GM15510 (cell line): Measurements from ENCODE around the gene CPNE5.

ENCODE experiments used
- POLR2A ChIP-seq: IDR thresholded peaks from 3 replicates; pipeline ENCODE4 v1.6.1; 2011; ENCODE audit warnings: borderline replicate concordance; ENCODE audit not compliant: insufficient read length; ENCODE audit errors: extremely low read depth

The CPNE5 gene

DNA sequence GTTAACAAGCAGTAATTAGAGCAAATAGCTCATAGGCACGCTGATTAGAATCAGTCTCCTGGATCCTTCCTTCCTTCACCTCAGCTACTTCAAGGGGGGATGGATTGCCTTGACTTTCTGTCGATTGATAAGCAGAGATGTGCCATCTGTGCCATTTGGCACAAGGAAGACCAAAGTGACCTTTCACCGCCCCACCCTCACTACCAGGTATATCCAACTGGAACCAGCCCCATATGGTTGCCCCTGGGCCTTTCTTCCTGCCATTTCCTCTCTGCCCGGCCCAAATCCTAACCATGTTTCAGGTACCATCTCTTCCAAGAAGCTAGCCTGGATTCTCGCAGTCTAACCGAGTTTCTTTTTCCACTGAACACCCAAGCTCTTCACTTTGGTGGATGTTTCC is 8.7 kb upstream of the CPNE5 start:
- TF ChIP-seq POLR2A = no peak

DNA sequence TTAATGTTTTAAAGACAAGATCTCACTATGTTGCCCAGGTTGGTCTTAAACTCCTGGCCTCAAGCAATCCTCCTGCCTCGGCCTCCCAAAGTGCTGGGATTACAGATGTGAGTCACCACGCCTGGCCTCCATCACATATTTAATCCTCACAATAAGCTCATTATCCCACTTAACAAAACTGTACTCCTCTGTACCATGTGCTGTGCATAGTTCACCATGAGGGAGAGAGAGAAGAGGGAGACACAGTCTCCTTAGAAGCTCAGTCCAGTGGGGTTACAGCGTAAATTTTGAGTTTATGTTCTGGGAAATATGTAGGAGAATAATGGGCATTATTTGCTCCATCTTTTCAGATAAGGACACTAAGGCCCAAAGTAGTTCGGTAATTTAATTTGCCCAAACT is 7.9 kb upstream of the CPNE5 start:
- no peak for TF ChIP-seq POLR2A

DNA sequence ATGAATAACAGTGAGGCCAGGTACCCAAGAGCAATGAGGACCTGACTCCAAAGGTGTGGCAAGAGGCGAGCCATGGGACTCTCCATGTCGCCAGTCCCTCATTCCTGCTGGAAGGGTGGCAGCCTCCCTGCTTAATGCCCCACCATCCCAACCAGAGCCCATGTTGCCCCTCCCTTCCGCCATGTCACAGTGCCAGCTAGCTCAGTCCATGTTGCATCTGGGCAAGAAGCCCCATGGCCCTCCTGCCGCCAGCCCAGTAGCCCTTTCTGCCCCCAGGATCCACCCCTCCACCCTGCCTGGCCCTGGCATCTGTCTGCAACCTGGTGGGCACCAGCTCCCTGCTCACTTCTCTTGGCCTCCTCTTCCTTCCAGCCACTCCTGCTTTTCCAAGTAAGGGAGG is 6.0 kb upstream of the CPNE5 start:
- TF ChIP-seq POLR2A = no peak

DNA sequence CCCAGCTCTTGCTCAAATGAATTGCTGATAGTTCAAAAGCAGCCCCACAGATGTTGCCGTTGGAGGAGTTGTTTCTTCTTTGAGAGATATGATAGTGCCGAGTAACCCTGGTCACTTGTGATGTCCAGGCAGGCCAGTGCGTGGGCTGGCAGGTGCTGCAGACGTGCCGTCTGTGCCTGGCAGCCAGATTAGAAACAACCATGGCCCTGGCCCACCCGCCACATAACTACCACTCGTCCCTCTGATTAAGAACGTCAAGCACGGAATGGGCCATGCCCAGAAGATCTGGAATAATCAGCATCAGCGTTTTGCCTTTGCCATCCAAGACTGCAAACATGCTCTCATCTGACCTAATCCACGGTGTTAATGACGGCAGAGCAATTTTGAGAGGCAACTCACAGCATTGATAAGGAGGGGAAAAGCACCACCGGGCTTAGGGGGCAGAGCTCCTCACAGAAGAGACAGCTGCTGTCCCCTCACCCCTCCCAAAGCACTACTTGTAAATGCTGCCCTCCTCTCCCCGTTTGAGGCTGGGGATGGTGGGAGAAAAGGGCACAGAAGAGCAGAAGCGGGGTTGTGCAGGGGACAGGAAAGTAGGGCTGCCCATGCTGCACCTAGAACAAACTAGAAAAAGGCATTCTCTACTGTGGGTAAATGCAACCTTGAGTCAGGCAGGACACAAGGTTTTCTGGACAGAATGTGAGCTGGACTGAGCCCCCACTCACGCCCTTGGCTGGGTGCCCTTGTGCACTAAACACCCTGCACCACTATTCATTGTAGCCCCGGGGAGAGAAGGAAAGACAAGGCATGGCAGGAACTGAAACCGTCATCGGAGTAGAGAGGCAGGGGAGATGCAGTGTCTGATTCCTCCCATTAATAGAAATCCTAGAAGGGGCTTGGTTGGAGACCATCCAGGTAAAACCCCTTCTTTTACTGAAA is 5.3 kb upstream of the CPNE5 start:
- no peak for TF ChIP-seq POLR2A

DNA sequence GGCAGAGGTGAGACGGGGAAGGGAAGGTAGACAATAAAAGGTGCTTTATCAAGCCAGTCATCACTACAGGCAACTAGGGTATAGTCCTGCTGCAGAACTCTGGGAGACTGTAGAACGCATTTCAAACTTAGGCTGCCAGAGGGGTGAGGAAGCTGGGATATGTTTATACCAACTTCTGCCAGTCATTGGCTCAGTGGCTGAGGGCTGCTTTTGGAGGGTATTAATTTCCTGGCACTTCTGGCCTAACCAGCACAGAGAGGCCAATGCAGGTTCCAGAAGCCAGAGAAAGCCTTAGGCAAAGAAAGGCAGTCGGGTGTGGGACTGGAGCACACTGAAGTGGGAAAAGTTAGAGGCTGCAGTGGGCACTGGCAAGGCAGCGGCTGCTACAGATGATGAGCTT is 3.9 kb upstream of the CPNE5 start:
- TF ChIP-seq POLR2A = no peak

DNA sequence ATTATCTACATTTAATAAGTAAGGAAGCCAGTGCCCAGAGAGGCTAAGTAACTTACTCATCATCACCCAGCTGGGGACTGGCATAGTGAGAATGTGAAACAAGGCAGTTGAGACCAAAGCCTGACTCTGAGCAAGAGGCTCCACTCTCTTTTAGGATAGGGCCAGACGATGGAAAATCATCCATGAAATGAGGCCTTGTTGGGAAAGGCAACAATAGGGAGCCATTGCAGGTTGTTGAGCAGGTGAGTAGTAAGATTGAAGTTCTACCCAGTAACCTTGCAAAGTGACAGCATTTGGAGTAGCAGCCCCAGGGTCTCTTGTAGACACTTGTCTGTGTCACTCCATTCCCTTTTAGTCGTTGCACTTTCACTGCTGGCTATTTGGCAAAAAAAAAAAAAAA is 2.5 kb upstream of the CPNE5 start:
- TF ChIP-seq POLR2A = no peak

DNA sequence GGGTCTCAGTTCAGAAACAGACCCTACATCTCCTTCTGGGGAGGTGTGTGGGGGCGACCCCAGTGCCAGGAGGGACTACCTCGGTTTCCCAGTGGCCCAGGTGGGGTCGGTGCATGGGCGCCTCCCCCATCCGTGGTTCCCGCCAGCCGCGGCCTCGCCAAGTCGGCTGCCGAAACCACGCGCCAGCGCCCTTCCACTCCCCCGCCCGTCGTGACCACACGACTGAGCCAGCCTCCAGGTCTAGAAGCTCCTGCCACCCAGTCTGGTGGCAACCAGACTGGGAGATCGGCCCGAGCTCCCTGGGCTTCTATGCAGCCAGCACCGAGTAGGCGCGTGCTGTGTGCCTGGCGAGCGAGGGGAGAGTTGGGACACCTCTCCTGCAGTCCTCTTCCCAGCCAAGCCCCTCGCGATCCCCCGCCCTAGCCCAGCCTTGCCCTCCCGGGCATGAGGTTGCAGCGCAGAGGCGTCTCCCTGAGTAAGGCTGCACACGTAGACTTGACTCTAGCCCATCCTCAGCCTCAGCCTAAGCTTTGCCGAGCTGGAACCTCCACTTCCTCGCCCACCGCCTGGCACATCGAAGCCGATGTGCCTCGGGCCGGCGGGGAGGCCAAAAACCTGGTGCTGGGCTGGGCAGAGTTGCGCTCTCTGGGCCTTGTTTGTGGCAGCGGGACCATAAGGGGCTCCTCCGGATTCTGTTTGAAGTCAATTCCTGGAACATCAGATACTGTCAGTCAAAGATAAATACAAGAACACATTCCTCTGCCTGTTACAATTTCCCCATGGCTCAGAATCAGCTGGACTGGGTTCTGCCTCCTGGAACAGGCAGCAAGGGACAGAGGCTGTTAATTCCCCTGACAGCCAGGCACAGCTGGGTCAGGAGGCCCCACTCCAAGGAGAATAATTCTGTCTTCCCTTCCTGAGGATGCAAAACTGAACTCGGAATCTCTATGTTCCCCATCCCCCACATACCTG is 1.5 kb upstream of the CPNE5 start:
- no peak for TF ChIP-seq POLR2A

DNA sequence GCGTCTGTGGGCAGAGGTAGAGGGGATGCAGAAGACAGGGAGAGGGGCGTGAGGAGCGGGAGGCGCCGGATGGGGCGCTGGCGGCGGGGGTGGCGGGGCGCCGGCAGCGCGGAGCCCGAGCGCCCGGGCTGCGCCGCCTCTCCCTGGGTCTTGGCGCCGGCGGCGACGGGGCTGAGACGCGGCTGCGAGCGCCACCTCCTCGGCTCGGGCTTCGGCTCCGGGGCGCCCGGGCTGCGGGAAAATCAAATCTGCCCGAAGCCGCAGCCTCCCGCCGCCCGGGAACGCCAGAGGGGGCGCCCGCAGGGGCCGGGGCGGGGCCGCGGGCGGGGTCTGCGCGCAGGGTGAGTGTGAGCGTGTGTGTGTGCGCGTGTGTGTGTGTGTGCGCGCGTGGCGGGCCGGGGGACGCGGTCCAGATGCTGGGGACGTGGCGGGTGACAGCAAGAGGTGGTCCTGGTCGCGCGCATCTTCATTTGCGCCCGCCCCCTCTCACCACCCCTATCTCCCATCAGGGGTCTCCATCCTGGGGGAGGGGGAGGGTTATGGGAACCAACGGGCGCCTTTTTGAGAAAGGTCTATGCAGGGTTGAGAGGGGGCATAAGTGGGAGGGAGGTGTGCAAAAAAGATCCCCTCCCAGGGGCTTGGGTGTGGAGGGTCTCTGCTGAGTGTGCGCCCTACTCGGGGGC is 646 bp upstream of the CPNE5 start:
- TF ChIP-seq POLR2A = no peak

DNA sequence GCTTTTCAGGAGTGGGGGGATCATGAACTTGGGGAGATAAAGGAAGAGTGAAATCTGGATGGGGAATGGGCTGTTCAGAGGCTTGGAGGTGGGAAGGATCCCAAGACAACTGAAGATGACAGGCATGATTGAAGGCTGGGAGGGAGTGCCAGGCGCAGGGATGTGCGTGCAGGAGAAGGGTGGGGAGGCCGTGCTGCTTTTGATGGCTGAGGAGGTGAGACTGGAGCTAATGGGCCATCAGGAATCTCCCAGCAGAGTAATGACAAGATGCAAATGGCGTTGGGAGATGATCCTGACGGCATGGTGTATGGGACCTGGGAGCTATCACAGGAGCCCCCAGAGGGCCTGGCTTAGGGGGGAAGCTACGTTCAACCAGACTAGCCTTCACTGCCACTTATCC is 1.6 kb downstream of the CPNE5 start:
- no peak for TF ChIP-seq POLR2A

DNA sequence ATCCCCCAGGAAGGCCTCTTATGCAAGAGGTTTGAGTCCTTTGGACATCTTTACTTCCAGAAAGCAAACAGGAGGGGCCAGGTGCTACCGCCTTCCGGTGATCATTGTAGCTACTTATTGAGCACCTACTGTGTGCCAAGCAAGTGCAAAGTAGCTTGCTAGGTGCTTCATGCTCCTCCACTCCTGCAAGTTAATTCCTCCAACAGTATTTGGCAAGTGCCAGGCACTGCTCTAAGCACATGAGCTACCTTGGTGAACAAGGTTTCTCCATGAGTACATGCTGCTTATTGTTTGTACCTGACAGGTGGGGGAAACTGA is 2.3 kb downstream of the CPNE5 start:
- TF ChIP-seq POLR2A = no peak

DNA sequence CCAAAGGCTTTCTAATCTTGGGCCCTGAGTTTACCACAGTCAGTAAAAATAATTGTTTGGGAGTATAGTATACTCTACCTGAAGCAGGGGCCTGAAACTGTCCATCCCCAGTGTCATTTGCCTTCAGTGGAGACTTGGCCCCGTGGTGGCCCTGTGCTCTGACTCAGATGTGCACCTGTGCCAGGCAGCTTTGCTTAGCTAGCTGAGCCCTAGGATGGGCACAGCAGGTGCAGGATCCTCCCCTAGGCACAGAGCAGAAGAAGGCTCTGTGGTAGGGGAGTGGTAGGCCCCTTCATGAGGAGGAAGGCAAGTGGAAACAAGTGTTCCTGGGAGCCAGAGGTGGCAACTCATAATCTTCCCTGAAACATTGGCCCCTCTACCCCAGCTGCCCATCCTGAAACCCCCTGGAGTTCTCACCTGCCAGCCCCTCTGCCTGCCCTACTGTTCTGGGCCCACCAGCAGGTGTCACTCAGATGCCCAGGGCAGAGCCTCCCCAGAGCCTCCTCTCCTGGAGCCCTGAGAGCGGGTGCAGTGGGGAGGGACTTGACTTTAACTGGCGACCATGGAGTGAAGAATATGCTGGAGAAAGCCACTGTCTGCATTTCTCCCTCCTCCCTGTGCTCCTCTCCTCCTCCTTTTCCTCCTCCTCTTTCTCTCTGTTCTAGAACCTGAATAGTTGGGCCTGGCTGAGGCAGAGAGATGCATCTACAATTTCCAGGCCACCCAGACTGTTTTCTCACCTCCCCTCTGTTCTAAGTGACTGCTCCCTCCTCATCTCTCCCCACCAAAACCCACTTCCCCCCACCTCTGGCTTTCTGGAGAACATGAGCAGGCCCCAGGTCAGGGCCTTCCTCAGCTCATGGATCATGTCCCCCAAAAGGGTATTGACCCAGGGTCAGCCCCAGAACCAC is 2.9 kb downstream of the CPNE5 start:
- TF ChIP-seq POLR2A = no peak

DNA sequence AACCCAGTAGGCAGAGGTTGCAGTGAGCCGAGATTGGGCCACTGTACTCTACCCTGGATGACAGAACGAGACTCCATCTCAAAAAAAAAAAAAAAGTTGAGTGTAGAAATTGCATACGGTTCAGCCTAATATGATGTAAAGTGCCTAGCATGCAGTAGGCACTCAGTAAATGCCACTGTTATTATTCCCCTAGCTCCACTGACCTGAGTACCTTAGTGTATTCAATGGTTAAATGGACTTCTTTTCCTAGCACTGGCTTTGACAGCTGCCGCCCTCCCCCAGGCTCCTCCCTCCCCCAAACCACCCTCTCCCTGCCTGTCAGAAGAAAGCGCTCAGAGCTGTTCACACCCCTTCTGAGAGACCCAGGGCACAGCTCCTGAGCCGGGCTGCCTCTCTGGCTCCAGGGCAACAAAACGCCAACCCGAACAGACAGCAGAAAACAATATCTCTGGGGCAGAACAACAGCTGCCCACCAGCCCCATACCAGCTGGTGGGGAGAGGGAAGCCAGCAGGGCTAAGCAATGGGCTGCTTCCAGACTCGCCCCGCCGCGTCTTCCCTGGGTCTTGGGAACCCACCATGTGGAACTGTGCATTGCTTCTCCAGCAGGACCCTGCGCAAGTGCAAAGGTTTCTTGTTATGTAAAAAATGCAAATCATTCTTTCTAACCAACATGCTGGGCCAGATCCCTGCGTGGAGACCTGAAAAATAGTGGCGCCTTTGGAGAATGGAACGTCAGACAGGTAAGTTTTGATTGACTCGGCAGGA is 4.5 kb downstream of the CPNE5 start:
- TF ChIP-seq POLR2A = no peak

DNA sequence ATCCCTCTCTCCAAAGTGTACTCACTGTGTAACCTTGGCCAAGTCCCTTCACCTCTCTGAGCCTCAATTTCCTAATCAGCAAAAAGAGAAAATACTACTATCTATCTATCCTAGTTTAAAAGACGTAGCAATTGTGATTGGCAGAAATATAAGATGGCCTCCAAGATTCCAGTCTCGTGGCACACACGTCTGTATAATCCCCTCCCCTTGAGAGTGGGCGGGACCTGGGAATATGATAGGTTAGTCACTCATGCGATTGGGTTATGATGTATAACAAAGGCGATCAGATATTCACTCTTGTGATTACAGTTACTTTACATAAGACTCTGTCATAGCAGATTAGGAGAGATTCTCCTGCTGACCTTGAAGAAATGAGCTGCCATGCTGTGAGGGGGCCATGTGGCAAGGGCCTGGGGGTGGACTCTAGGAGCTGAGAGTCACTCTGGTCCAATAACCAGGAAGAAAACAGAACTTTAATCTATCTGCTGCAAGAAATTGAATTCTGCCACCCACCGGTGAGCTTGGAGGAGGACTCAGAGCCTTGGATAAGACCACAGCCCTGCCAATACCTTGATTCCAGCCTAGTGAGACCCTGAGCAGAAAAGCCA is 6.0 kb downstream of the CPNE5 start:
- no peak for TF ChIP-seq POLR2A
